ENCODE data around the gene GET3.

- TF ChIP-seq CTCF (IDR thresholded peaks at IDR 0.05) (no peak), POLR2A (IDR thresholded peaks at IDR 0.05; ENCODE audit: low read length) (no peak), POLR2AphosphoS2 (conservative IDR thresholded peaks at IDR 0.05; ENCODE audit: low read length) (no peak), MYC (IDR thresholded peaks at IDR 0.05; ENCODE audit: borderline replicate concordance, low read length) (no peak), KDM1A (IDR thresholded peaks at IDR 0.05; ENCODE audit: low read depth) (no peak), RAD21 (conservative IDR thresholded peaks at IDR 0.05 in 1 of 2, IDR thresholded peaks at IDR 0.05 in 1 of 2) (no peak), CHD2 (IDR thresholded peaks at IDR 0.05; ENCODE audit: low read length, partially characterized antibody) (no peak), RCOR1 (IDR thresholded peaks at IDR 0.05; ENCODE audit: low read depth, low read length) (no peak), EP300 (IDR thresholded peaks at IDR 0.05) (no peak), JUNB (IDR thresholded peaks at IDR 0.05) (no peak), JUN (IDR thresholded peaks at IDR 0.05) (no peak), SREBF2 (IDR thresholded peaks at IDR 0.05) (no peak), MAFK (IDR thresholded peaks at IDR 0.05; ENCODE audit: partially characterized antibody) (no peak)
Observed at GRCh38 chr19:12767666-12768065, 30.4 kb downstream of the GET3 start.

Measured in A549 (cell line).